Activated CD8-positive, alpha-beta memory T cell treated with anti-CD3 and anti-CD28 coated beads for 36 hours (primary cell): ENCODE results near the gene MAPK14. TPM values are rescaled to one million over a fixed set of nuclear protein-coding genes. Genes with fewer than 3 reads are reported as not detected.
"Not testable (repeated sequence)": the region's sequence is repeated elsewhere in the genome, so short reads cannot be mapped to it uniquely, and the experiment has no call there.

Source experiments
- CTCF ChIA-PET: fragments of 350-600 bp; sonication (Branson Sonifier 250); formaldehyde crosslinking; loops from one replicate; lab custom pipeline; 2021; ENCODE audit warnings: antibody characterized with exemption; lab: Charles Lee
- POLR2A ChIA-PET: fragments of 350-600 bp; sonication (Branson Sonifier 250); formaldehyde crosslinking; loops from one replicate; lab custom pipeline; 2021; ENCODE audit warnings: antibody characterized with exemption; lab: Charles Lee
- total RNA-seq, 2 experiments: library from RNA; stranded (reverse); gene quantifications; one replicate each; pipeline ENCODE4 v1.2.3, GENCODE V29; 2021

Gene MAPK14
- total RNA-seq, 2 experiments from 2014 or later: 41.6 to 44.7 TPM

GRCh38 chr6:36083446-36083845 is 55.8 kb downstream of the MAPK14 start:
- ChIA-PET CTCF (interaction anchor here (3.7 kb wide), 1 partner anchor 12 kb away, joined by 13 read pairs; no protein-coding TSS in a partner anchor), POLR2A (no interaction called here)

- CTCF ChIA-PET: not testable (repeated sequence)
These were observed 60.6 kb downstream of the MAPK14 start for GRCh38 chr6:36088204-36088603.

GRCh38 chr6:36089048-36089447 is 61.4 kb downstream of the MAPK14 start:
- ChIA-PET POLR2A (interaction anchor here (0.7 kb wide), 1 partner anchor 16 kb away, joined by 3 read pairs; no protein-coding TSS in a partner anchor), CTCF (interaction anchor here (0.6 to 1.3 kb wide), 2 partner anchors 58 to 127 kb away, joined by 3 read pairs; no protein-coding TSS in a partner anchor)

More at GRCh38 chr6:36088204-36088603, 60.6 kb downstream of the MAPK14 start:
- POLR2A ChIA-PET: not testable (repeated sequence)

GRCh38 chr6:36094238-36094637 is 66.6 kb downstream of the MAPK14 start:
- CTCF ChIA-PET: interaction anchor here (0.6 to 5.2 kb wide), 10 partner anchors 7 to 1940 kb away, joined by 3 to 85 read pairs (median 4); partner anchors contain the start of gene MAPK14
- POLR2A ChIA-PET: interaction anchor here (2.2 kb wide), 1 partner anchor 66 kb away, joined by 12 read pairs; the partner anchor contains the start of gene MAPK14

GRCh38 chr6:36094753-36095496 is 67.3 kb downstream of the MAPK14 start:
- POLR2A ChIA-PET: interaction anchor here (0.5 to 2.2 kb wide), 2 partner anchors 42 to 67 kb away, joined by 5 to 12 read pairs; partner anchors contain the start of gene MAPK14
- CTCF ChIA-PET: interaction anchor here (0.7 to 5.2 kb wide), 22 partner anchors 8 to 264 kb away, joined by 3 to 85 read pairs (median 4); partner anchors contain the start of genes MAPK14 and SLC26A8

GRCh38 chr6:36095497-36096391 is 68.1 kb downstream of the MAPK14 start:
- CTCF ChIA-PET: interaction anchor here (0.7 to 5.2 kb wide), 16 partner anchors 11 to 263 kb away, joined by 3 to 85 read pairs (median 4); partner anchors contain the start of genes MAPK14 and SLC26A8
- POLR2A ChIA-PET: interaction anchor here (0.5 to 2.2 kb wide), 2 partner anchors 41 to 67 kb away, joined by 5 to 12 read pairs; partner anchors contain the start of gene MAPK14

- CTCF ChIA-PET: no interaction called here
These were observed 70.8 kb downstream of the MAPK14 start for GRCh38 chr6:36098253-36098919.

GRCh38 chr6:36098920-36099647 is 71.5 kb downstream of the MAPK14 start:
- ChIA-PET CTCF (interaction anchor here (1.6 kb wide), 1 partner anchor 22 kb away, joined by 5 read pairs; no protein-coding TSS in a partner anchor), POLR2A (no interaction called here)

More at GRCh38 chr6:36098253-36098919, 70.8 kb downstream of the MAPK14 start:
- POLR2A ChIA-PET: no interaction called here

GRCh38 chr6:36099869-36100483 is 72.4 kb downstream of the MAPK14 start:
- CTCF ChIA-PET: interaction anchor here (1.0 to 1.6 kb wide), 2 partner anchors 21 to 32 kb away, joined by 4 to 5 read pairs; no protein-coding TSS in a partner anchor
- POLR2A ChIA-PET: no interaction called here

GRCh38 chr6:36101691-36102090 is 74.1 kb downstream of the MAPK14 start:
- CTCF ChIA-PET: no interaction called here
- POLR2A ChIA-PET: no interaction called here

GRCh38 chr6:36102853-36103252 is 75.2 kb downstream of the MAPK14 start:
- ChIA-PET POLR2A (no interaction called here), CTCF (interaction anchor here (0.9 kb wide), 1 partner anchor 16 kb away, joined by 3 read pairs; no protein-coding TSS in a partner anchor)

GRCh38 chr6:36104836-36105235 is 77.2 kb downstream of the MAPK14 start:
- CTCF ChIA-PET: interaction anchor here (1.8 to 2.2 kb wide), 2 partner anchors 16 to 77 kb away, joined by 4 to 8 read pairs; partner anchors contain the start of gene MAPK14
- POLR2A ChIA-PET: no interaction called here

- ChIA-PET CTCF (interaction anchor here (1.2 kb wide), 1 partner anchor 14 kb away, joined by 6 read pairs; no protein-coding TSS in a partner anchor), POLR2A (no interaction called here)
These were observed 81.5 kb downstream of the MAPK14 start for GRCh38 chr6:36109092-36109491.

- ChIA-PET POLR2A (no interaction called here), CTCF (no interaction called here)
These were observed 82.4 kb downstream of the MAPK14 start for GRCh38 chr6:36110050-36110449.

- ChIA-PET POLR2A (no interaction called here), CTCF (no interaction called here)
These were observed 83.3 kb downstream of the MAPK14 start for GRCh38 chr6:36110863-36111262.

- CTCF ChIA-PET: interaction anchor here (0.9 kb wide), 1 partner anchor 10 kb away, joined by 4 read pairs; no protein-coding TSS in a partner anchor
- POLR2A ChIA-PET: no interaction called here
These were observed 83.9 kb downstream of the MAPK14 start for GRCh38 chr6:36111526-36111925.

- POLR2A ChIA-PET: interaction anchor here (0.7 kb wide), 1 partner anchor 26 kb away, joined by 14 read pairs; no protein-coding TSS in a partner anchor
- CTCF ChIA-PET: interaction anchor here (0.7 to 1.2 kb wide), 3 partner anchors 16 to 119 kb away, joined by 4 read pairs; partner anchors contain the start of gene MAPK14
These were observed 85.4 kb downstream of the MAPK14 start for GRCh38 chr6:36113049-36113448.
